Stimulated activated CD8-positive, alpha-beta memory T cell treated with anti-CD3 and anti-CD28 coated beads, Interleukin-4, amount 100 ng/mL, for 1 hour (primary cell): ENCODE data around the gene SUMF2.
"Not testable (repeated sequence)": the region's sequence is repeated elsewhere in the genome, so short reads cannot be mapped to it uniquely, and the experiment has no call there.

Experiments
- DNase-seq, 2 donors: peaks; one replicate each; pipeline ENCODE4 v3.0.0-alpha.2; 2020; ENCODE audit warnings: low read depth in 2 of 2, low spot score in 1 of 2

Gene SUMF2

GRCh38 chr7:56106108-56107073 is 42.3 kb downstream of the SUMF2 start, which contains the start of gene CHCHD2:
Gene CHCHD2 (minus strand): TSS chr7:56106476. CDS start chr7:56106413, 63 bp downstream.
- DNase-seq, result peak; percentile 72 to 87

GRCh38 chr7:56107954-56108258 is 43.8 kb downstream of the SUMF2 start:
- no peak for DNase-seq

DNA sequence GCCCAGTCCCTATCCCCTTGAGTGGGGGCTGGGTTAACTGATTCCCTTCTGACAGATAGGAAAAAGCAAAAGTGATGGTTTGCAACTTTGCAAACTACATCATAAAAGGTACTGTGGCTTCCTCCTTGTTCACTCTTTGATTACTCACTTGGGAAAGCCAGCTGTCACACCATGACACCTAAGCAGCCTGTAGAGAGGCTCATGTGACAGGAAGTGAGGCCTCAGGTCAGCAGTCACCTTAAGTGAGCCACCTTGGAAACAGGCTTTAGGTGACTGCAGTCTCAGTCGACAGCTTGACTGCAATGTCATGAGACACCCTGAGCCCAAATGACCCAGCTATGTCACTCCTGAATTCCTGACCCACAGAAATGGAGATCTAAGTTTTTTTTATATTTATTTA is 46.5 kb downstream of the SUMF2 start:
- no peak for DNase-seq

DNA sequence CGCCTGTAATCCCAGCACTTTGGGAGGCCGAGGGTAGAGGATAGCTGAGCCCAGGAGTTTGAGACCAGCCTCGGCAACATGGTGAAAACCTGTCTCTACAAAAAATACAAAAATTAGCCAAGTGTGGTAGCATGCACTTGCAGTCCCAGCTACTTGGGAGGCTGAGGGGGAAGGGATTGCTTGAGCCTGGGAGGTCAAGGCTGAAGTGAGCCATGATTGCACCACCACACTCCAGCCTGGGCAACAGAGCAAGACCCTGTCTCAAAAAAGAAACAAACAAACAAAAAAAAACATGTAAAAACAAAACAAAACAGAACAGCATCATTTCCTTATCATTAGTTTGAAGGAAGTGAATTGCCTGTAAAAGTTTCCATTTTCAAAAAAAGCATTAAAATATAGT is 48.2 kb downstream of the SUMF2 start:
- not testable (repeated sequence) for DNase-seq

GRCh38 chr7:56115852-56116538 is 51.9 kb downstream of the SUMF2 start, which contains the start of gene NUPR2:
Gene NUPR2 (minus strand): TSS chr7:56116417. CDS start chr7:56116314, 103 bp downstream.
- no peak for DNase-seq

DNA sequence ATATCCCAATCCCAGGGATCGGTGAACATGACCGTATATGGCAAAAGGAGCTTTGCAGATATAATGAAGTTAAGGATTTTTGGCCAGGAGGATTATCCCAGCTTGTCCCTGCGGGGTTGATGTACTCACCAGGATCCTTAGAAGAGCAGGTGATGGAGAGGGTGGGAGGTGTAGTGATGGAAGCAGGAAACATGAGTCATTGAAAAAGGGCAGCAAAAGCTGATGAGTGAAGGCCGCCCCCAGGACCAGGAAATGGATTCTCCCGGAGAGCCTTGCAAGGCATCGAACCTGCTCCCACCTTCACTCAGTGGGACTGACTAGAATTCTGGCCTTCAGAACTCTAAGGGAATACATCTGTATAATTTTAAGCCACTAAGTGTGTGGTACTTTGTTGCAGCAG is 57.4 kb downstream of the SUMF2 start:
- DNase-seq, result no peak

DNA sequence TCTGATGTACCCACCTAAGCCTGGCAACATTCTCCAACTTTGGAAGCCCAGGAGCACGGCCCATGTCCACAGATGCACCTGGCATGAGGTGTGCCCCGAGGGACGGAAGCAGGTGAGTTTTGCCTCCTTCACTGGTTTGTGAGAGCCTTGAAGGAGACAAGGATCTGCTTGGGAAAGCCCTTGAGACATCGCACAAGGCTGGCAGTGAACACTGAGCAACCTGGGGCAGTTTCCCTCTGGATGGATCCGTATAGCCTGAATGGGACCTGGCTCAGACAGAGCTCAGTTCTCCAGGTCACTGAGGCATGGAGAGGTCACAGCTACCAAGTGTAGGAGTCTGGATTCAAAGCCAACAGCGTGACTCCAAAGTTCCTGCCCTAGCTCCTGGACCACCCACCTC is 60.9 kb downstream of the SUMF2 start:
- no peak for DNase-seq

GRCh38 chr7:56125831-56126230 is 61.7 kb downstream of the SUMF2 start:
- DNase-seq, result no peak

- DNase-seq, result no peak
Observed at GRCh38 chr7:56127241-56127975, 63.3 kb downstream of the SUMF2 start.
